Thyroid gland (tissue), 4 donors: ENCODE data around the gene AGBL4. TPM values are rescaled to one million over a fixed set of nuclear protein-coding genes. Genes with fewer than 3 reads are reported as not detected.

Source experiments
- DNase-seq, 2 donors: peaks; one replicate each; pipeline ENCODE4 v3.0.0-alpha.2; 2019
- H3K27ac ChIP-seq, 3 donors: fragments of 200-600 bp; sonication (generic); 1 replicate in 2 of 3; 2 replicates in 1 of 3; pipeline ENCODE4 v1.5.1; 2016 to 2019; ENCODE audit warnings: mild to moderate bottlenecking in 1 of 3, moderate library complexity in 1 of 3
- H3K27me3 ChIP-seq: fragments of 200-600 bp; sonication (generic); one replicate; pipeline ENCODE4 v1.5.1; 2019
- H3K36me3 ChIP-seq, 2 donors: fragments of 200-600 bp; sonication (generic); one replicate each; pipeline ENCODE4 v1.5.1; 2016 to 2019
- H3K4me1 ChIP-seq, 2 donors: fragments of 200-600 bp; sonication (generic); one replicate each; pipeline ENCODE4 v1.5.1; 2017 to 2019
- H3K4me3 ChIP-seq, 3 donors: fragments of 200-600 bp; sonication (generic); replicated peaks in 1 of 3; 1 replicate in 2 of 3; 2 replicates in 1 of 3; pipeline ENCODE4 v1.5.1; 2016; ENCODE audit warnings: mild to moderate bottlenecking in 1 of 3
- H3K9me3 ChIP-seq: fragments of 200-600 bp; sonication (generic); one replicate; pipeline ENCODE4 v1.5.1; 2017
- CTCF ChIP-seq, 6 experiments: fragments of 200-600 bp in 3 of 6; fragments of 450-650 bp in 3 of 6; sonication (generic) in 3 of 6; IDR thresholded peaks; one replicate each; pipeline ENCODE4 v1.5.1; 2016 to 2019; ENCODE audit warnings: antibody characterized with exemption in 6 of 6, mild to moderate bottlenecking in 2 of 6, inconsistent platforms in 1 of 6, moderate library complexity in 1 of 6
- POLR2A ChIP-seq, 2 donors: fragments of 450-650 bp; IDR thresholded peaks; one replicate each; pipeline ENCODE4 v1.6.1; 2017; ENCODE audit warnings: antibody characterized with exemption in 2 of 2, mild to moderate bottlenecking in 2 of 2, moderate library complexity in 1 of 2
- WGBS, 2 donors: methylation state at CpG; one replicate each; pipeline ENCODE4 v1.1.5; 2017; 5-methylcytosine and 5-hydroxymethylcytosine counted together
- intact Hi-C: fragments of 100-400 bp; cut with DNase I; formaldehyde crosslinking; loops from one replicate; pipeline ENCODE4 v1.15.1; 2023
- total RNA-seq, 4 donors: library from RNA; depleted of rRNA; stranded (reverse); fragments of >200 nt; gene quantifications; one replicate each; pipeline ENCODE4 v1.2.3, GENCODE V29; 2016

The AGBL4 gene
- total RNA-seq, 4 donors from 2014 or later: 2.1 to 6.0 (median 4.8) TPM

DNA sequence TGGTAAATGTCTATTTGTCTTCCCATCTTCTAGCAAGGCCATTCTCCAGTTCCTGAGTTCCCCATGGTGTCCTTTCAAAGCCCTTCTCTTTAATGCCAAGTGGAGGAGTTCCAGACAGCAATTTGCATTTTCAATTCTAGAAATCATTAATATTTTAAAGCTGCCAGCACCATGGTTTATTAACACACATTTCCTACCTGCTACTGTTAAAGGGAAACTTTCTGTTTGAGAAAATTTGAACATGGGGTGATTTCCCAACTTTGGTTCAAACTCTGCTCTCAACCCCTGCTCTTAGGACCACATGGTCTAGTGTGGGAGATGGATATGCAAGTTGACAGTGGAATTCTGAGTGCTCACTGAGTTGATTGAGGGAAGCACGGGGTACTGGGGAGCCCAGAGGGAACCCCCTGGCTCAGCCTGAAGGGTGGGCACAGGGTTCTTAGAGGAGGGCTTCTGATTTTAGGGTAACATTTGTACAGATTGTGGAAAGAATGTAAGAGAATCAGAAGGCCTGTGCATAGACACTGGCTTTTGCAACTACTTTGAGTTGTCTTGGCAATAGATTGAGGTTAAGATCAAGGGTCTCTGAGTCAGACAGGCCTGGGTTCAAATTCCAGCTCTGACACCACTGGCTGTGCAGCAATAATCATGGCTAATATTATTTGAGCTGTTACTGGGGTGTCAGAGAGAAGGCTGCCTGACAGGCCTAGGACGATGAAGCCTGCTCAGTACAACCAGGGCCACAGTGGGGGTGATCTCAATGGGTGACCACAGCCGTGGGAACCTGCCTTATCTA is 1344.8 kb downstream of the AGBL4 start:
- 93 to 98% methylated on average over 2 to 3 of the region's 3 CpGs for WGBS, 2 donors
- intact Hi-C loops: loop anchor here (5.0 kb wide), 1 partner anchor 138 kb away; no protein-coding TSS in a partner anchor

GRCh38 chr1:48677306-48678287 is 1346.2 kb downstream of the AGBL4 start:
- WGBS, 2 donors: 44 to 46% methylated on average over 15 to 19 of the region's 22 CpGs
- intact Hi-C loops: loop anchor here (5.0 kb wide), 1 partner anchor 140 kb away; no protein-coding TSS in a partner anchor
- TF ChIP-seq CTCF (IDR thresholded peaks at IDR 0.05): peak; percentile 41 to 54 (median 46)
- TF ChIP-seq POLR2A (IDR thresholded peaks at IDR 0.05): no peak

More for the DNA sequence above, 1344.8 kb downstream of the AGBL4 start:
- Histone ChIP-seq H3K4me3 (no peak overlapping the region), H3K27me3 (no peaks in the 10 kb centered on the region), H3K4me1 (peaks cover 0 to 1% of the 10 kb centered on the region in 2 donors), H3K36me3 (no peaks in the 10 kb centered on the region), H3K27ac (no peak overlapping the region), H3K9me3 (no peaks in the 10 kb centered on the region)
- no peak for DNase-seq
- TF ChIP-seq POLR2A (IDR thresholded peaks at IDR 0.05) (no peak), CTCF (IDR thresholded peaks at IDR 0.05) (no peak)

DNA sequence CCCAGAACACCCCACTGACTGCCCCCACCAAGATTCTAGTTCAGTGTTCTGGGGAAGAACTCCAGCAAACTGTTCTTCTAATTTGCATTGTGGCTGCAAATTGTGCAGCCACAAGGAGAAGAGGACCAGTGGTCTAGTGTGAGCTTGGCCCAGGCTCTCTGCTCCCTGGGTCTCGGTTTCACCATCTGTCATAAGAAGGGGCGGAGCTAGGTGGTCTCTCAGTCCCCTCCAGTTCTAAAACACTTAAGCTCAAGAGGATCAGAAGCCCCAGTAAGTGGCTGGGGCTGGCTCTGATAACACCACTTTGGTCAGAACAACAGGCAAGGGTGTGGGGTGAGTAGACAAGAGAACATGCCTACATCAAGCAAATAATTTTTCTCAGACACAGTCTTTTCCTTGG is 1346.9 kb downstream of the AGBL4 start:
- H3K36me3 ChIP-seq: no peaks in the 10 kb centered on the region
- peaks cover 0 to 22% of the 10 kb centered on the region in 2 donors for H3K4me1 ChIP-seq
- TF ChIP-seq POLR2A (IDR thresholded peaks at IDR 0.05) (no peak), CTCF (IDR thresholded peaks at IDR 0.05) (no peak)
- H3K4me3 ChIP-seq: no peak overlapping the region
- WGBS, 2 donors: 54% methylated on average over 2 of the region's 2 CpGs; no CpG with 5 or more reads in 1 of the 2 donors
- no peaks in the 10 kb centered on the region for H3K9me3 ChIP-seq
- H3K27me3 ChIP-seq: no peaks in the 10 kb centered on the region
- intact Hi-C loops: loop anchor here (5.0 kb wide), 1 partner anchor 140 kb away; no protein-coding TSS in a partner anchor
- no peak for DNase-seq
- H3K27ac ChIP-seq: no peak overlapping the region

More at GRCh38 chr1:48677306-48678287, 1346.2 kb downstream of the AGBL4 start:
- H3K27me3 ChIP-seq: no peaks in the 10 kb centered on the region
- no peak overlapping the region for H3K4me3 ChIP-seq
- H3K9me3 ChIP-seq: no peaks in the 10 kb centered on the region
- peaks cover 0 to 14% of the 10 kb centered on the region in 2 donors for H3K4me1 ChIP-seq
- no peaks in the 10 kb centered on the region for H3K36me3 ChIP-seq
- H3K27ac ChIP-seq: no peak overlapping the region
- DNase-seq: peak; percentile 61 to 72

GRCh38 chr1:48676376-48676775 is 1347.4 kb downstream of the AGBL4 start:
- no peaks in the 10 kb centered on the region for H3K36me3 ChIP-seq
- TF ChIP-seq CTCF (IDR thresholded peaks at IDR 0.05): no peak
- TF ChIP-seq POLR2A (IDR thresholded peaks at IDR 0.05): no peak
- no peaks in the 10 kb centered on the region for H3K27me3 ChIP-seq
- H3K4me1 ChIP-seq: peaks cover 0 to 25% of the 10 kb centered on the region in 2 donors
- no peak overlapping the region for H3K4me3 ChIP-seq
- WGBS, 2 donors: 92 to 98% methylated on average over 4 to 7 of the region's 7 CpGs
- no peak for DNase-seq
- no peaks in the 10 kb centered on the region for H3K9me3 ChIP-seq
- no peak overlapping the region for H3K27ac ChIP-seq
- intact Hi-C loops: loop anchor here (5.0 kb wide), 1 partner anchor 141 kb away; no protein-coding TSS in a partner anchor
